ENCODE measurements around the gene OPCML. TPM values are rescaled to one million over a fixed set of nuclear protein-coding genes. Genes with fewer than 3 reads are reported as not detected.

OPCML gene
- total RNA-seq, 1 experiment from 2014 or later, result 0.94 TPM

DNA sequence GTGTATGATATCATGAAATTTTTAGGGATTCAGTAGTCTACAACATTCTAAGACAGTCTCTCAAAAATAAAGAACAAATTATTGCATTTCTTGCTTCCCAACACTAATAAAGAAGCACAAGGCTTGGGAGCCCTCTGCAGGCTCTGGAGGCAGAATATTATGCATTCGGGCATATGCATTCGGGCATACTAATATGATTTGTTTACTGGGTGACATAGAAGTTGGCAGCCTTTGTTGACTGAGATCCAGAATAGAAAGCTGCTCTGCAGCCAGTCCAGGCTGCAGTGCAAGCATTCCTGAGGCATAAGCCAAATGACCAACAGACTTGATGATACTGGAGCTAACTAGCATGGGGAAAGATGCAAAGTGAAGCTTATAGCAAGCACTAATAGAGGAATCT, 945.5 kb downstream of the OPCML start:
- H4K20me1 ChIP-seq (ENCODE audit: control insufficient read depth, insufficient read depth, insufficient read length), result no peaks in the 10 kb centered on the region
- H2AK5ac ChIP-seq (ENCODE audit: insufficient read length, low read length), result no peak overlapping the region
- Mint-ChIP-seq H3K27me3 (ENCODE audit: low read depth) (no peaks in the 10 kb centered on the region), H3K4me1 (peaks cover 0 to 2% of the 10 kb centered on the region in 2 experiments; a peak in 1 of 4 replicates), H3K9me3 (no peaks in the 10 kb centered on the region), H3K27ac (no peak overlapping the region), H3K4me3 (no peak overlapping the region), H3K36me3 (ENCODE audit: insufficient read depth in 1 of 3, low read depth in 3 of 3) (no peaks in the 10 kb centered on the region)
- H4K91ac ChIP-seq (ENCODE audit: insufficient read length, low read depth, low read length), result no peak overlapping the region
- H2BK12ac ChIP-seq (ENCODE audit: insufficient read length, low read depth, low read length), result no peak overlapping the region
- TF ChIP-seq, protein P1, sequence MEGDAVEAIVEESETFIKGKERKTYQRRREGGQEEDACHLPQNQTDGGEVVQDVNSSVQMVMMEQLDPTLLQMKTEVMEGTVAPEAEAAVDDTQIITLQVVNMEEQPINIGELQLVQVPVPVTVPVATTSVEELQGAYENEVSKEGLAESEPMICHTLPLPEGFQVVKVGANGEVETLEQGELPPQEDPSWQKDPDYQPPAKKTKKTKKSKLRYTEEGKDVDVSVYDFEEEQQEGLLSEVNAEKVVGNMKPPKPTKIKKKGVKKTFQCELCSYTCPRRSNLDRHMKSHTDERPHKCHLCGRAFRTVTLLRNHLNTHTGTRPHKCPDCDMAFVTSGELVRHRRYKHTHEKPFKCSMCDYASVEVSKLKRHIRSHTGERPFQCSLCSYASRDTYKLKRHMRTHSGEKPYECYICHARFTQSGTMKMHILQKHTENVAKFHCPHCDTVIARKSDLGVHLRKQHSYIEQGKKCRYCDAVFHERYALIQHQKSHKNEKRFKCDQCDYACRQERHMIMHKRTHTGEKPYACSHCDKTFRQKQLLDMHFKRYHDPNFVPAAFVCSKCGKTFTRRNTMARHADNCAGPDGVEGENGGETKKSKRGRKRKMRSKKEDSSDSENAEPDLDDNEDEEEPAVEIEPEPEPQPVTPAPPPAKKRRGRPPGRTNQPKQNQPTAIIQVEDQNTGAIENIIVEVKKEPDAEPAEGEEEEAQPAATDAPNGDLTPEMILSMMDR (conservative IDR thresholded peaks at IDR 0.05), result no peak
- no peak overlapping the region for H4K5ac ChIP-seq (ENCODE audit: insufficient read length, low read depth, low read length)
- no peak overlapping the region for H2BK20ac ChIP-seq (ENCODE audit: low read depth, low read length, poor library complexity, severe bottlenecking)
- H3K14ac ChIP-seq (ENCODE audit: insufficient read depth, low read length), result no peak overlapping the region
- no peak overlapping the region for H3K18ac ChIP-seq (ENCODE audit: insufficient read length, low read depth, low read length)
- no peaks in the 10 kb centered on the region for H3K27me3 ChIP-seq (ENCODE audit: insufficient read depth, low read length)
- H3K4ac ChIP-seq (ENCODE audit: low read depth, low read length), result no peak overlapping the region
- H2BK5ac ChIP-seq (ENCODE audit: insufficient read length, low read length), result no peak overlapping the region
- H3K9me3 ChIP-seq (ENCODE audit: control insufficient read depth, low read depth, low read length), result no peaks in the 10 kb centered on the region
- WGBS (ENCODE audit: extremely low coverage, insufficient read length, low lambda C conversion rate), result no CpG with 5 or more reads among the region's 2 CpGs
- DNase-seq, result no peak
- no peak overlapping the region for H3T11ph ChIP-seq (ENCODE audit: low read length)
- H3K23me2 ChIP-seq (ENCODE audit: insufficient read length, low read depth, low read length, poor library complexity, severe bottlenecking), result no peaks in the 10 kb centered on the region
- H3K79me1 ChIP-seq (ENCODE audit: insufficient read depth, low read depth, low read length, poor library complexity, severe bottlenecking), result no peaks in the 10 kb centered on the region
- H3K4me2 ChIP-seq (ENCODE audit: insufficient read depth, insufficient read length, low read length), result no peak overlapping the region
- H4K8ac ChIP-seq (replicated peaks; ENCODE audit: insufficient read length, low read depth, low read length), result no peak overlapping the region
- H2AFZ ChIP-seq (ENCODE audit: low read length), result no peak overlapping the region
- H3K23ac ChIP-seq (ENCODE audit: insufficient read length, low read depth, low read length), result no peak overlapping the region
- no peaks in the 10 kb centered on the region for H3K4me1 ChIP-seq (ENCODE audit: insufficient read depth, low read length)
- H2BK120ac ChIP-seq (ENCODE audit: low read depth, low read length, poor library complexity, severe bottlenecking), result no peak overlapping the region
- H3K27ac ChIP-seq (ENCODE audit: insufficient read length, low read depth, low read length), result no peak overlapping the region
- H3K79me2 ChIP-seq (ENCODE audit: insufficient read depth, low read length), result no peaks in the 10 kb centered on the region
- no peak overlapping the region for H3K56ac ChIP-seq (ENCODE audit: insufficient read length, low read depth, low read length)
- no peak overlapping the region for H3K9ac ChIP-seq (ENCODE audit: extremely low read depth, insufficient read length, low read length)
- no peak overlapping the region for H2BK15ac ChIP-seq (ENCODE audit: low read depth, low read length)

Measured in H9 (cell line).